GM10266 (cell line): ENCODE results near the gene WDR70.

Experiments used
- DNase-seq: peaks from one replicate; pipeline ENCODE4 v3.0.0; 2012; ENCODE audit errors: extremely low spot score
- CTCF ChIP-seq: IDR thresholded peaks from 2 replicates; pipeline ENCODE4 v1.5.1; 2012; ENCODE audit warnings: mild to moderate bottlenecking, low read depth; ENCODE audit not compliant: control insufficient read depth, insufficient read depth; ENCODE audit errors: missing control alignments

The WDR70 gene

GRCh38 chr5:37694867-37695266, 315.7 kb downstream of the WDR70 start:
- DNase-seq, result no peak
- TF ChIP-seq CTCF, result no peak

- no peak for TF ChIP-seq CTCF
- no peak for DNase-seq
Measured at GRCh38 chr5:37695647-37696046, 316.5 kb downstream of the WDR70 start.

GRCh38 chr5:37696190-37697021, 317.3 kb downstream of the WDR70 start:
- DNase-seq, result no peak
- TF ChIP-seq CTCF, result no peak

GRCh38 chr5:37701868-37702267, 322.8 kb downstream of the WDR70 start:
- no peak for DNase-seq
- no peak for TF ChIP-seq CTCF

GRCh38 chr5:37703841-37704241, 324.7 kb downstream of the WDR70 start:
- no peak for DNase-seq
- no peak for TF ChIP-seq CTCF

GRCh38 chr5:37704406-37704805, 325.3 kb downstream of the WDR70 start:
- TF ChIP-seq CTCF, result no peak
- no peak for DNase-seq

- no peak for TF ChIP-seq CTCF
- DNase-seq, result no peak
Measured at GRCh38 chr5:37709020-37709419, 329.9 kb downstream of the WDR70 start.
